HG03280 (cell line): ENCODE measurements around the gene TRIM8.

ENCODE experiments used
- ATAC-seq: cut with Tn5 transposase; IDR thresholded peaks from one replicate; pipeline ENCODE4 v1.9.1; 2021; ENCODE audit warnings: mild to moderate bottlenecking, moderate library complexity; ENCODE audit not compliant: unreplicated experiment

TRIM8 gene

GRCh38 chr10:102644066-102644645, at the start of gene TRIM8:
TRIM8 (plus strand) TSS chr10:102644479; CDS start chr10:102644618, 139 bp downstream.
- ATAC-seq, result no peak

- no peak for ATAC-seq
Observed at GRCh38 chr10:102595293-102595692, 49.0 kb upstream of the TRIM8 start.

- ATAC-seq, result no peak
Observed at GRCh38 chr10:102595897-102596296, 48.4 kb upstream of the TRIM8 start.

GRCh38 chr10:102596506-102596971, 47.7 kb upstream of the TRIM8 start:
- no peak for ATAC-seq

GRCh38 chr10:102597131-102597991, 46.9 kb upstream of the TRIM8 start:
- ATAC-seq, result no peak

GRCh38 chr10:102598243-102598642, 46.0 kb upstream of the TRIM8 start:
- ATAC-seq, result no peak

GRCh38 chr10:102599565-102600327, 44.5 kb upstream of the TRIM8 start:
- ATAC-seq, result no peak

GRCh38 chr10:102600816-102601215, 43.5 kb upstream of the TRIM8 start:
- no peak for ATAC-seq

GRCh38 chr10:102601639-102602038, 42.6 kb upstream of the TRIM8 start:
- no peak for ATAC-seq

GRCh38 chr10:102602272-102603045, 41.8 kb upstream of the TRIM8 start:
- no peak for ATAC-seq

GRCh38 chr10:102603946-102604345, 40.3 kb upstream of the TRIM8 start:
- no peak for ATAC-seq

GRCh38 chr10:102604439-102604841, 39.8 kb upstream of the TRIM8 start:
- no peak for ATAC-seq

GRCh38 chr10:102605712-102606111, 38.6 kb upstream of the TRIM8 start:
- ATAC-seq, result no peak

- no peak for ATAC-seq
Observed at GRCh38 chr10:102608487-102608886, 35.8 kb upstream of the TRIM8 start.

- no peak for ATAC-seq
Observed at GRCh38 chr10:102610441-102610887, 33.8 kb upstream of the TRIM8 start.

- no peak for ATAC-seq
Observed at GRCh38 chr10:102611514-102612087, 32.7 kb upstream of the TRIM8 start.

GRCh38 chr10:102612964-102613275, 31.4 kb upstream of the TRIM8 start:
- ATAC-seq, result no peak

GRCh38 chr10:102613286-102613685, 31.0 kb upstream of the TRIM8 start:
- ATAC-seq, result no peak

- ATAC-seq, result no peak
Observed at GRCh38 chr10:102613785-102614184, 30.5 kb upstream of the TRIM8 start.

- ATAC-seq, result no peak
Observed at GRCh38 chr10:102614888-102615287, 29.4 kb upstream of the TRIM8 start.
